B cell (primary cell): ENCODE measurements around the gene TRPT1. TPM values are rescaled to one million over a fixed set of nuclear protein-coding genes. Genes with fewer than 3 reads are reported as not detected.

ENCODE experiments used
- ATAC-seq: fragments of 200-7000 bp; cut with Tn5 transposase; one replicate; pipeline ENCODE4 v1.10.0; 2021; ENCODE audit warnings: low read depth, mild to moderate bottlenecking, moderate number of reproducible peaks, moderate library complexity
- CTCF ChIA-PET: fragments of 350-600 bp; sonication (Branson Sonifier 250); formaldehyde crosslinking; loops from one replicate; lab custom pipeline; 2021; ENCODE audit warnings: antibody characterized with exemption, inconsistent platforms; lab: Charles Lee
- POLR2A ChIA-PET: fragments of 350-600 bp; sonication (Branson Sonifier 250); formaldehyde crosslinking; loops from one replicate; lab custom pipeline; 2021; ENCODE audit warnings: antibody characterized with exemption; lab: Charles Lee
- DNase-seq: peaks from one replicate; pipeline ENCODE4 v3.0.0; 2013
- H2AFZ ChIP-seq: 2 replicates; pipeline ENCODE4 v1.6.1; 2012; ENCODE audit warnings: mild to moderate bottlenecking, low read depth, low read length; ENCODE audit not compliant: insufficient read depth, poor library complexity, severe bottlenecking
- H3K27ac ChIP-seq, 2 donors: 1 replicate in 1 of 2; 2 replicates in 1 of 2; pipeline ENCODE4 v1.5.1; 2012 to 2013; ENCODE audit warnings: low read length in 2 of 2, mild to moderate bottlenecking in 2 of 2, moderate library complexity in 1 of 2
- H3K27me3 ChIP-seq, 4 experiments: fragments of 200-600 bp in 1 of 4; sonication (generic) in 1 of 4; replicated peaks in 1 of 4; 1 replicate in 2 of 4; 2 replicates in 2 of 4; pipeline versions ENCODE4 v1.6.1 to v1.7.0; 2013 to 2016; ENCODE audit warnings: low read length in 3 of 4, mild to moderate bottlenecking in 2 of 4, mixed read lengths in 1 of 4, moderate library complexity in 1 of 4; ENCODE audit not compliant: insufficient read depth in 4 of 4, control insufficient read depth in 3 of 4; ENCODE audit errors: control extremely low read depth in 1 of 4
- H3K36me3 ChIP-seq, 2 experiments: replicated peaks in 1 of 2; 1 replicate in 1 of 2; 2 replicates in 1 of 2; pipeline versions ENCODE4 v1.6.1 to v1.7.1; 2013; ENCODE audit warnings: low read length in 1 of 2; ENCODE audit not compliant: insufficient read depth in 2 of 2, control insufficient read depth in 1 of 2; ENCODE audit errors: control extremely low read depth in 1 of 2, extremely low read depth in 1 of 2
- H3K4me1 ChIP-seq, 2 donors: fragments of 200-600 bp in 1 of 2; sonication (generic) in 1 of 2; 1 replicate in 1 of 2; 2 replicates in 1 of 2; pipeline versions ENCODE4 v1.5.1 to v1.6.1; 2013 to 2017; ENCODE audit warnings: low read length in 2 of 2; ENCODE audit not compliant: control insufficient read depth in 2 of 2, insufficient read depth in 2 of 2
- H3K4me2 ChIP-seq: replicated peaks from 2 replicates; pipeline ENCODE3; 2012; ENCODE audit warnings: mild to moderate bottlenecking, low read depth, low read length; ENCODE audit not compliant: poor library complexity, severe bottlenecking
- H3K4me3 ChIP-seq, 5 experiments: fragments of 200-600 bp in 1 of 5; sonication (generic) in 1 of 5; 1 replicate in 3 of 5; 2 replicates in 2 of 5; pipeline versions ENCODE4 v1.5.1 to v1.7.0; 2011 to 2016; ENCODE audit warnings: low read length in 4 of 5, mild to moderate bottlenecking in 4 of 5, low read depth in 2 of 5, control low read depth in 1 of 5, moderate library complexity in 1 of 5; ENCODE audit not compliant: insufficient read depth in 1 of 5; ENCODE audit errors: control extremely low read depth in 1 of 5, extremely low read depth in 1 of 5
- H3K79me2 ChIP-seq: fragments of 200-600 bp; sonication (generic); one replicate; pipeline ENCODE4 v1.6.0; 2016; ENCODE audit warnings: low read length; ENCODE audit not compliant: control insufficient read depth, insufficient read depth
- H3K9ac ChIP-seq: fragments of 200-600 bp; sonication (generic); 2 replicates; pipeline ENCODE4 v1.6.1; 2017; ENCODE audit warnings: mild to moderate bottlenecking, low read length, moderate library complexity
- H3K9me3 ChIP-seq, 3 donors: one replicate each; pipeline versions ENCODE4 v1.6.1 to v1.7.1; 2013; ENCODE audit warnings: low read length in 2 of 3; ENCODE audit not compliant: control insufficient read depth in 2 of 3, insufficient read depth in 1 of 3; ENCODE audit errors: control extremely low read depth in 1 of 3
- H4K20me1 ChIP-seq: 2 replicates; pipeline ENCODE4 v1.6.0; 2012; ENCODE audit warnings: mild to moderate bottlenecking, low read length; ENCODE audit not compliant: insufficient read depth, control insufficient read depth, poor library complexity, severe bottlenecking
- H3K27ac Mint-ChIP-seq: one replicate; pipeline ENCODE4 v1.8.0; 2021; ENCODE audit warnings: mixed read lengths
- H3K27me3 Mint-ChIP-seq: one replicate; pipeline ENCODE4 v1.8.0; 2021; ENCODE audit warnings: mixed read lengths
- H3K4me1 Mint-ChIP-seq: one replicate; pipeline ENCODE4 v1.8.0; 2021; ENCODE audit warnings: mixed read lengths
- H3K4me3 Mint-ChIP-seq: one replicate; pipeline ENCODE4 v1.8.0; 2021; ENCODE audit warnings: mixed read lengths
- H3K9me3 Mint-ChIP-seq: one replicate; pipeline ENCODE4 v1.8.0; 2022; ENCODE audit warnings: mixed read lengths; ENCODE audit not compliant: insufficient read depth
- EZH2 ChIP-seq: IDR thresholded peaks from 2 replicates; pipeline ENCODE4 v1.6.1; 2012; ENCODE audit warnings: borderline replicate concordance, low read depth, mild to moderate bottlenecking, moderate library complexity, low read length; ENCODE audit not compliant: insufficient read depth, poor library complexity, severe bottlenecking
- WGBS: methylation state at CpG from one replicate; pipeline ENCODE4 v1.1.5; 2013; ENCODE audit warnings: missing lambda C conversion rate; ENCODE audit not compliant: insufficient coverage; 5-methylcytosine and 5-hydroxymethylcytosine counted together
- intact Hi-C: fragments of 100-400 bp; cut with micrococcal nuclease; formaldehyde crosslinking; loops from one replicate; pipeline ENCODE4 v1.10.0; 2022
- polyA plus RNA-seq: library from polyadenylated mRNA; depleted of rRNA; stranded (reverse); fragments of >200 nt; gene quantifications from 2 replicates; pipeline ENCODE4 v1.2.3, GENCODE V29; 2012
- total RNA-seq, 2 donors: library from RNA; stranded (reverse); fragments of 120-200 nt in 1 of 2; gene quantifications; 1 replicate in 1 of 2; 2 replicates in 1 of 2; pipeline versions ENCODE4 v1.2.3 to v1.2.4, GENCODE V29; 2013 to 2022
- TF ChIP-seq, protein P1 (sequence below): fragments of 200-600 bp; IDR thresholded peaks from one replicate; pipeline ENCODE4 v1.8.0; 2022; ENCODE audit warnings: antibody characterized with exemption, mild to moderate bottlenecking

TRPT1 gene
- total and polyA plus RNA-seq, 2 donors (not counting 1 experiment from before 2014, with no cell fraction given), result 59.6 to 145 TPM

DNA sequence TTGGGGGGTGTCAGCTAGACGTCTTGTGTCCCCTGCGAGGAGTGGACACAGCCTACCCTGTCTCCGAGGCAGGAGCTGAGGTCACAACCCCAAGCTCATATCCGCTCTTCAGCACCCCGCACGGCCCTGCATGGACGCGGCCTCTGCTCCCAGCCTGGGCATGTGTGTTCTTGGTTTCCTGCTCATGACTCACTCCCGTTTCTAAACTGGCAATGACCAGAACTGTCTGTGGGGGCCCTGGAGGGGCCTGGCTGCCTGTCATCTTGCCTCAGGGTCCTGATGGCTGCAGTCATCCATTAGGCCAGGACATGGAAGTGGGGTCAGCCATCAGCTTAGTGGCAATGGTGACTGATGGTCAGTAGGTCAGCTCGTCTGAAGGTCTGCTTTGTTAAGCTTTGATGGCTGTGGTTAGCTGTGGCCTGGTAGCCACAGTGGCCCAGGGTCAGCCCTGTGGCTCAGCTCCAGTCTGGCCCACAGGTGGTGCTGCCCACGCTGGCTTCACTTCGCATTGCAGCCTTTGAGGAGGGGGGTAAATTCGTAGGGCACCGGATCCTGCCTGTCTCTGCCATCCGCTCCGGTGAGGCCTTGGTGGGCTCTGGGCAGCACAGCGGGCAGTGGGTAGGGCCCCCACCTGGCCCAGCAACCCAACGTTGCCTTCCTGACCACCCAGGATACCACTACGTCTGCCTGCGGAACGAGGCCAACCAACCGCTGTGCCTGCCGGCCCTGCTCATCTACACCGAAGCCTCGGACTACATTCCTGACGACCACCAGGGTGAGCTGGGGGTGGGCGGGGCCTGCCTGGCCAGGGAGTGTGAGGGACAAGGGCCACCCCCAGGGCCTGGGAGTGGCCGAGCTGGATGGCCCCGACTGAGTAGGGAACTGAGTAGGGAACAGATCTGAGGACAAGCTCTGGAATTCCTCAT, 37.3 kb upstream of the TRPT1 start:
- no peak overlapping the region for H3K27ac ChIP-seq
- no peaks in the 10 kb centered on the region for H3K79me2 ChIP-seq
- no peaks in the 10 kb centered on the region for H3K27me3 ChIP-seq
- Mint-ChIP-seq H3K4me3 (no peak overlapping the region), H3K27me3 (no peaks in the 10 kb centered on the region), H3K27ac (no peak overlapping the region), H3K9me3 (no peaks in the 10 kb centered on the region), H3K4me1 (no peaks in the 10 kb centered on the region)
- H3K9ac ChIP-seq, result no peak overlapping the region
- no peaks in the 10 kb centered on the region for H4K20me1 ChIP-seq
- ATAC-seq (no peak), DNase-seq (no peak)
- H2AFZ ChIP-seq, result no peak overlapping the region
- no peak overlapping the region for H3K4me3 ChIP-seq
- no peaks in the 10 kb centered on the region for H3K9me3 ChIP-seq
- ChIA-PET CTCF (interaction anchor here (1.2 to 1.4 kb wide), 2 partner anchors 57 to 59 kb away, joined by 3 to 4 read pairs; partner anchors contain the start of gene FERMT3), POLR2A (interaction anchor here (0.6 kb wide), 1 partner anchor 1457 kb away, joined by 4 read pairs; no protein-coding TSS in a partner anchor)
- TF ChIP-seq EZH2, result no peak
- TF ChIP-seq, protein P1, sequence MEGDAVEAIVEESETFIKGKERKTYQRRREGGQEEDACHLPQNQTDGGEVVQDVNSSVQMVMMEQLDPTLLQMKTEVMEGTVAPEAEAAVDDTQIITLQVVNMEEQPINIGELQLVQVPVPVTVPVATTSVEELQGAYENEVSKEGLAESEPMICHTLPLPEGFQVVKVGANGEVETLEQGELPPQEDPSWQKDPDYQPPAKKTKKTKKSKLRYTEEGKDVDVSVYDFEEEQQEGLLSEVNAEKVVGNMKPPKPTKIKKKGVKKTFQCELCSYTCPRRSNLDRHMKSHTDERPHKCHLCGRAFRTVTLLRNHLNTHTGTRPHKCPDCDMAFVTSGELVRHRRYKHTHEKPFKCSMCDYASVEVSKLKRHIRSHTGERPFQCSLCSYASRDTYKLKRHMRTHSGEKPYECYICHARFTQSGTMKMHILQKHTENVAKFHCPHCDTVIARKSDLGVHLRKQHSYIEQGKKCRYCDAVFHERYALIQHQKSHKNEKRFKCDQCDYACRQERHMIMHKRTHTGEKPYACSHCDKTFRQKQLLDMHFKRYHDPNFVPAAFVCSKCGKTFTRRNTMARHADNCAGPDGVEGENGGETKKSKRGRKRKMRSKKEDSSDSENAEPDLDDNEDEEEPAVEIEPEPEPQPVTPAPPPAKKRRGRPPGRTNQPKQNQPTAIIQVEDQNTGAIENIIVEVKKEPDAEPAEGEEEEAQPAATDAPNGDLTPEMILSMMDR, result no peak
- peaks cover 2 to 5% of the 10 kb centered on the region in 2 donors for H3K4me1 ChIP-seq
- intact Hi-C loops, result no loop called here
- H3K36me3 ChIP-seq, result no peaks in the 10 kb centered on the region
- H3K4me2 ChIP-seq, result no peak overlapping the region
- 93% methylated on average over 27 of the region's 29 CpGs for WGBS
